NB4 (cell line): Measurements from ENCODE around the gene RNASEH2A.

Experiments used
- POLR2A ChIP-seq: IDR thresholded peaks from 2 replicates; pipeline ENCODE4 v1.6.1; 2011; ENCODE audit warnings: mild to moderate bottlenecking; ENCODE audit not compliant: insufficient read length; ENCODE audit errors: extremely low read depth
- TF ChIP-seq, protein P1 (sequence below): IDR thresholded peaks from one replicate; pipeline ENCODE4 v1.5.1; 2012; ENCODE audit warnings: low read depth, low read length

DNA sequence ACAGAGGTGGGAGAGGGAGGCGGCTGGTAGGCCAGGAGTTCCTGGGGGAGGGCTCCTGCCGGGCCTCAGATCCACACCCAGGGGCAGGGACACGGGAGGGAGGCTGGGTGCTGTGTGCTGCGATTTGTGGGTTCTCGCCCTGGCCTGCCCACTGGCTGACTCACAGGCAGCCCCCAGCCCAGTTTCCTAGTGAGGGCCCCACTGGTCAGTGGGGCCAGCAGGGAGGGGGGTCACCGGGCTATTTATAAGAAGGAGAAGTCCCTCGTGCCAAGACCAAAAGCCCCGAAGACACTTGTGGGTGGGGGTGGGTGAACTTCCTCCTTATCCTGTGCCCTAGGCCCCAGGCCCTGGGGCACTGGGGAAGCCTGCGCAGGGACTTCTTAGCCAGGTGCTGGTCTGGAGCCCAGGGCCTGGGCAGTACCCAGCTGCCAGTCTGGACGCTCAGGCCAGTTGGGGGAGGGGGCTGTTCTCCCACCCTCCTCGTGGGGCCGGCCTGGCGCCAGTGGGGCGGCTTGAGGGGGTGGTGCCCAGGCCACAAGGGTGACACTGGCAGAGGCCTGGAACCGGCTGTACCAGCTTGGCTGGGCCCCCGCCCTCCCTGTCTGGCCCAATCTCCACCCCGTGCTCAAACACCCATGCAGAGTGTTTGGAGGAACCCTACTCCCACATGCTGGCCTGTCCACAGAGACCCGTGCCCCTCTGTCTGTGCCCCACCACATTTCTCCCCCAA is 20.1 kb upstream of the RNASEH2A start:
- TF ChIP-seq, protein P1, sequence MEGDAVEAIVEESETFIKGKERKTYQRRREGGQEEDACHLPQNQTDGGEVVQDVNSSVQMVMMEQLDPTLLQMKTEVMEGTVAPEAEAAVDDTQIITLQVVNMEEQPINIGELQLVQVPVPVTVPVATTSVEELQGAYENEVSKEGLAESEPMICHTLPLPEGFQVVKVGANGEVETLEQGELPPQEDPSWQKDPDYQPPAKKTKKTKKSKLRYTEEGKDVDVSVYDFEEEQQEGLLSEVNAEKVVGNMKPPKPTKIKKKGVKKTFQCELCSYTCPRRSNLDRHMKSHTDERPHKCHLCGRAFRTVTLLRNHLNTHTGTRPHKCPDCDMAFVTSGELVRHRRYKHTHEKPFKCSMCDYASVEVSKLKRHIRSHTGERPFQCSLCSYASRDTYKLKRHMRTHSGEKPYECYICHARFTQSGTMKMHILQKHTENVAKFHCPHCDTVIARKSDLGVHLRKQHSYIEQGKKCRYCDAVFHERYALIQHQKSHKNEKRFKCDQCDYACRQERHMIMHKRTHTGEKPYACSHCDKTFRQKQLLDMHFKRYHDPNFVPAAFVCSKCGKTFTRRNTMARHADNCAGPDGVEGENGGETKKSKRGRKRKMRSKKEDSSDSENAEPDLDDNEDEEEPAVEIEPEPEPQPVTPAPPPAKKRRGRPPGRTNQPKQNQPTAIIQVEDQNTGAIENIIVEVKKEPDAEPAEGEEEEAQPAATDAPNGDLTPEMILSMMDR = no peak
- no peak for TF ChIP-seq POLR2A
